GM21526 (cell line): ENCODE data around the gene OPA3.

ENCODE experiments used
- ATAC-seq: cut with Tn5 transposase; IDR thresholded peaks from one replicate; pipeline ENCODE4 v1.9.1; 2021; ENCODE audit warnings: moderate library complexity; ENCODE audit not compliant: unreplicated experiment, low FRiP score

Gene OPA3

DNA sequence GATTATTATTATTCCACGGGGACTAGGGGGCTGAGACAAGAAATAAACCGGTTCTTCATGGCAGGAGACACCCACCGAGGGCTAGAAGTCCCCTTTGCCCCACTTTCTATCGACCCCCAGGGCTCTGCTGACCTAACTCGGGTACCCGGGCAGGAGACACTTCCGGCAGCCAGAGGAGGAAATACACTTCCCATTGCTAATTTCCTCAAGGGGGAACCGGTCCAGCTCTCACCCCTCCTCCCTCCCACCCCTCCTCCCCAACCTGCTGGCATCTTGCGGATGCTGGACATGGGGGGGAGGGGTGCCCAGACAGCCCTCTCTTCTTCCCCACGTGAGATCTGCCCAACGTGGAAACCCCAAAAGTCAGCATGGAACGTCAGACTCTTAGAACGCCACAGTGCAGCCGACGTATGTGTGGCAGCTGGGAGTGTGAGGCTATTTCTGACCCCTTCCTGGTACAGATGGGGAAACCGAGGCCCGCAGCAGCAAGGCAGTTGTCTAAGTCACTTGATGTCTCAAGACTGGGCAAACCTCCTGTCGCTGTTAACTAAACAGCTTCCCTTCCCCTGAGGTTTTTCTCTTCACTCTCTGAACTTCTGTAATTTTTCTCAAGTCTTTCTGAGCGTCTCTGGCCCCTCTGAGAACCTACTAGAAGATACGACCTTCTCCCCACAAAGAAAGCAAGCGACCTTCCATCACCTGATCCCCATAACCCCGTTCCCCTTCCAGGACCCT lies 13.8 kb upstream of the OPA3 start:
- no peak for ATAC-seq

DNA sequence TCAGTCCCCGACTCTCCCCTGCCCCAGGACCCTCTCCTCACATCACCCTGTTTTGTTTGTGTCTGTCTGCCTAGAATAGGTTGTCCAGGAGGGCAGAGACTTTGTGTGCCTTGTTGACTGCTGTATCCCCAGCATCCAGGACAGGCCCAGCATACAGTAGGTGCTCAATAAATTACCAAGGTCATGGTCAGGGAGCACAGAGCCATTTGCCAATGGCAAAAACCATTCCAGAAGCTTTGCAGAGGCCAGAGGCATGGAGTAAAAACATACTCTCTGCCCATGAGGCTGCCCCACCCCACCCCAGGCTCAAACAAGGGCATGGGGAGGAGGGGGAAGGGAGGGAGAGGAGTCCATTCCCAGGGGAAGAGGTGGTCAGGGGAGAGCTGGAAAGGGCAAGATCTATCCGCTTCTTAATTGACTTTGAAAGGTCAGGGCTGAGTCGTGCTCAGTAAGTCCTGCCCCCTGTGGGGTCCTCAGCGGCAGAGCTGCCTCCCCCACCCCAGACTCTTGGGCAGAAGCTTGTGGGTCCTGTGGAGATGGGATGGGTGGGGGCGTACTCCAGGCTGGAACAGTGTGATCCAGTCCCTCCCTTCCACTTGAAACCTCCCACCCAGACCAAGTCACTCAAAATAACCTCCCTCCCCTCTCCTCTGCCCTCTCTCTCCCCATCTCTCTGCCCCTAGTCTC lies 13.0 kb upstream of the OPA3 start:
- no peak for ATAC-seq

DNA sequence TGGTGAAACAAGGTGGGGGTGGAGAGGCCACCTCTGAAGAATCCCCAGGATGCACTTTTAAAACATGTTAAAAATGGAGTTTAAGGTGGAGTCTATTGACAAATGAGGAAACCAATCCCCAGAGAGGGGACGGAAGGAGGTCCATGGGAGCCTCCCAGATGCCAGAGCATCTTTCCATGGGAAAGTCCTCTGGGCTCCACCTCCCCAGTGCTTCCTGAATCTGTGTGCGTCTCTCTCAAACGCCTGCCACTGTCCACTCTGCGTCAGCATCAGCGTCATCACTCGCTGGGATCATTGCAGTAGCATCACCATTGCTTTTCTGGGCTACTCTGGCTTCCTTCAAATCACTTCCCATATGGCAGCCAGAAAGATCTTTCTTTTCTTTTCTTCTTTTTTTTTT lies 11.2 kb upstream of the OPA3 start:
- no peak for ATAC-seq

DNA sequence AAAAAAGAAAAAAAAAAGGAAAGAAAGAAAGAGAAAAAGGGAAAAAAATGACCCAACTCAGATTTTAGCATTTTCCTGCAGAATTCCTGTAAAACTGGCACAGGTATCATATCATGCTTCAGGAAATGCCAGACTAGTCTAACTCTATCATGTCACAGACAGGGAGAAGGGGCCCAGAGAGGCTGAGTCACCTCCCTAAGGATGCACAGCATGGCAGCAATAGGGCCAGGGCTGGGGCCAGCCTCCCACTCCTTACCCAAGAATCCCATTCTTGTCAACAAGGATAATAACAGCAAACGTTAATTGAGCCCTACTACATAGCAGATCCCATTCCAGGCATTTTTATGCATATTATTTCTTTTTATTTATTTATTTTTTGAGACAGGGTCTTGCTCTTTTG lies 8.9 kb upstream of the OPA3 start:
- no peak for ATAC-seq

DNA sequence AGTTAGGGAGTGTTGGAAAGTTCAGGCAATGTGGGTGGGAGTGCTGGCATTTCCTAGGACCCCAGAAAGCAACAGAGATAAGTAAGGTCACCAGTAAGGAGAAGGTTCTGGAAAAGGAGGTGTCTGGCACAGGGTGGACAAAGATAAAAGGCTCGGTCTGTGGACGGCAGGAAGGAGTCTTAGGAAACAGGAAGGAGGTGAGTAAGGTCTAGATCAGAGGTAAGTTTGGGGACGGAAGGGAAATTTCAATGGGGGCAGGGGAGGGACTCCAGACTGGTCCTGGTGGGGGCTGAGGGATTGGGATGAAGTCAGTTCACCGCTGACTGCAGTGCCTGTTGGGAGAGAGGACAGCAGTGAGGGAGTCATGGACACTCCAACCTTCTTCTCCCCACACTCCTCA lies 7.8 kb upstream of the OPA3 start:
- ATAC-seq: no peak

DNA sequence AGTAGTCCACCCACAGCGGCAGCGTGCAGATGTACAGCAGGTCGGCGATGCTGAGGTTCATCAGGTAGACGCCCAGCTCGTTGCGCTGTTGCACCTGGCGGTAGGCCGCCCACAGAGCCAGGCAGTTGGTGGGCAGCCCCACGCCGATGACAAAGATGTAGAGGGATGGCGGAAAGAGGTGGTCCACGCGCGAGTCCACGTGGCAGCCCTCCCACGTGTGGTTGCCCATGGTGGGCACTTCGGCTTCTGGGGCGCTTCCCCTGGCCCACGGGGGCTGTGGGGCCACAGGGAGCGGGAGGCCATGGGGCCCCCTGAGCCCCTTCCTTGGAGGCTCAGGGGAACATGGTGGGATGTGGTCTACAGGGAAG lies 7.0 kb upstream of the OPA3 start:
- ATAC-seq: no peak

DNA sequence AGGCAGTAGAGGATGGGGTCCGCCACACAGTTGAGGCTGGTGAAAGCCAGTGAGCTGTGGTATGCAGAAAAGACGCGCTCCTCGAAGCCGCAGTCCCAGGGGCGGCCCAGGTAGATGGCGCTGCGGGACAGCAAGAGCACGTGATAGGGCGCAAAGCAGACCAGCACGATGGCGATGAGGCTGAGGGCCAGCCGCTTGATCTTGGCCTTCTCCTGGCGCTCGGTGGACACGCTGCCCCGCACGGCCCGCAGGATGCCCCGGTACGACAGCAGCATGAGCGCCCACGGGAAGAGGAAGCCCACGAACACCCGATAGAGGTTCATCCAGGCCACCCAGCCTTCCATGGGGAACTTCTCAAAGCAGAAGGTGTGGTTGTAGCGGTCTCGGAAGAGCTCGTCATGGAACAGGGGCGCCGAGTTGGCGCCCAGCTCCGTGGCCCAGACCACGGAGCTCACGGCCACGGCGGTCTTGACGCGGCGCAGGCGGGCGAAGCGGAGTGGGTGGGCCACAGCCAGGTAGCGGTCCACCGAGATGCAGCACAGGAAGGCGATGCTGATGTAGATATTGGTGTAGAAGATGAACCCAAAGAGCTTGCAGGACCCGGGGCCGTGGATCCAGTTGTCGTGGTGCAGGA lies 6.5 kb upstream of the OPA3 start:
- no peak for ATAC-seq

DNA sequence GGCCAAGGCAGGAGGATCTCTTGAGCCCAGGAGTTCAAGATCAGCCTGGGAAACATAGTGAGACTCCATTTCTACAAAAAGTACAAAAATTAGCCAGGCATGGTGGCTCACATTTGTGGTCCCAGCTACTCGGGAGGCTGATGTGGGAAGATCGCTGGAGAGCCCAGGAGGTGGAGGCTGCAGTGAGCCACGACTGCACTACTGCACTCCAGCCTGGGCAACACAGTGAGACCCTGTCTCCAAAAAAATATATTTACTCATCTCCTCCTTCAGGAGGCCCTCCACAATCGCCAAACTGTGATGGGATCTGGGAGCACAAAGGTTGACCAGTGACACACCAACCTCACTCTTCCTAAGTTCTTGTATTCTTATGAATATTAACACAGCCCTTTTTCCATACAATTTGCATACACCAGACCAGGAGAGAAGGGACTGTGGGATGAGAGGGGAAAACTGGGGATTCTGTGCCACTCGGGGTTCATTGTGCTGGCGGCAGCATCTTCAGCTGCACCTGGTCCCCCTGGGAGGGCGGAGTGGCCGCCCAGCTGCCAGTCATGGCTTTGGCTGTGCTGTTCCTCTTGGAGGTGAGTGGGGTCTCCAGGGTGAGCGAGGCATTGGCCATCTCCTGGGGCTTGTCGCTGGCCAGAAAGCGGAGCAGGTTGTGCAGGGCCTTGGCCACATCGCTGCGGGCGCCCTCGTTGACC lies 5.8 kb upstream of the OPA3 start:
- ATAC-seq: no peak

DNA sequence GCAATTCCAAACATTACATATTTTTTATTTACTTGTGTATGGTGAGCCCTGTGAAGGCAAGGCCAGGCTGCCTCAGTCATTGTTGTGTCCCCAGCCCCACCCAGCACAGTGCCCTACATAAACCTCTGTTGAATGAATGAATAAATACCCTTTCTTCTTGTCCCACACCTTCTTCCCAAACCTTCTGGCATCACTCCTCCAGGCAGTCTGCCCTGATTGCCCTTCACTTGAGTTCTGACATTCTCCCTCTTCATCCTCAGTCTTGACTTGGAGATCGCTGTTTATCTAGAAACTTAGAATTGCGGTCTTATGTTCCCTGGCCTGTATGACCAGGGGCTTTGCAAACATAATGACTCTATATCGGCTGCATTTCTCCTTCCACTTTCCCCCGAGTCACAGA lies 5.2 kb upstream of the OPA3 start:
- ATAC-seq: no peak

DNA sequence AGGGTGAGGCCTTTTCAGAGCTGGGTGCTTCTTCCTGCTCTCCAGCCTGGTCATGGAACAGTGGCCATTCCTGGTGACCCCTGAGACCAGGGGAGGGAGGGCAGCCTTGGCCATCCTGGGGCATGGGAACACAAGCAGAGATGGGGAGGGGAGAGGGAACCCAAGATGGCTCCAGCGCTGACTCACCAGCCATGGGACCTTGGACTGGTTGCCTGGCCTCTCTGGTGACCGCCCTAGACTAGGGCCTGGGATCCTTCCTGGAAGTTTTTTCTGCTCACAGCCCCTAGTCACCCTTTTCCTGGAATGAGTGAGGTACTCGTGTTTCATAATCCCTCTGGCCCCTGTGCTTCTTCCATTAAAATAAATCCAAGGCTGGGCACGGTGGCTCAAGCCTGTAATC lies 3.3 kb upstream of the OPA3 start:
- no peak for ATAC-seq

DNA sequence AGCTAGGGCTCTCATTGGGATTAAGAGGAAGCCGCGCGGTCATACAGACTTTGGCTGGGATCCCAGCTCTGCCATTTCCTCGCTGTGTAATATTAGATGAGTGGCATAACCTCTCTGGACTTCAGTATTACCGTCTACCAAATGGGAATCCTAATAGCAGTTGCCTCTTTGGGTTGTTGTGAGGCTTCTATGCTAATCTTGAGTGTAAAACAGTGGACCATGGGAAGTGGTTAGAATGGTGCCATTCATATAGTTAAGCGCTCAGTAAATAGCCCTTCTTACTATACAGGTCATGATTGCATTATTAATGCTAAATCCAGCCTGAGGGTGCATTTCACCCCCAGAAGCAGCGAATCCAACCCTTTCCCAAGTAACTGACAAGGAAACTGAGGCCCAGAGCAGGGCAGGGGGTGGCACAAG lies 566 bp upstream of the OPA3 start:
- no peak for ATAC-seq

DNA sequence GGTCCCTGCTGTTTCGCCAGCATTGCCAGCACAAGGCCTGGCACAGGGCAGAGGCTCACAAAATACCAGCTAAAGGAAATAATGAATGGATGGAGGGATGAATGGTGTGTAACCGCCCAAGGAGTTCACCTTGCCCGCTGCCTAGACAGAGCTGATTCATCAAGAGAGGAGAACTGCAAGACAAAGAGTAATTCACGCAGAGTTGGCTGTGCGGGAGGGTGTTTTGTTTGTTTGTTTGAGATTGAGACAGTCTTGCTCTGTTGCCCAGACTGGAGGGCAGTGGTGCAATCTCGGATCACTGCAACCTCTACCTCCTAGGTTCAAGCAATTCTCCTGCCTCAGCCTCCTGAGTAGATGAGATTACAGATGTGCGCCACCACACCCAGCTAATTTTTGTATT lies 3.0 kb downstream of the OPA3 start:
- no peak for ATAC-seq

DNA sequence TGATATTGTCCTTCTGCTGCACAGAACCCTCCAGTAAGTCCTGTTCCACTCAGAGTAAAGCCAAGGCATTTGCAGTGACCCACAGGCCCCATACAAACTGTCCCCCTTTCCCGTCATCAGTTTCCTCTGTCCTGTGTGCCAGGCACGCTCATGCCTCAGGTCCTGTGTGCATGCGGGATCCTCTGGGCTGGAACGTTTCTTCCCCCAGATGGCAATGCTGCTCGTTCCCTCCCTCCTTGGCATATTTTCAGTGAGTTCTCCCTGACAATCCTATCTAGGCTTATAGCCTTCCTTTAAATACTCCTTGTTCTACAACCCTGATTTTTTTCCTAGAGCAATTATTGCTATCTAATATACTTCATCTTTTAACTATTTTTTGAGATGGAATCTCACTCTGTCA lies 5.7 kb downstream of the OPA3 start:
- ATAC-seq: no peak

DNA sequence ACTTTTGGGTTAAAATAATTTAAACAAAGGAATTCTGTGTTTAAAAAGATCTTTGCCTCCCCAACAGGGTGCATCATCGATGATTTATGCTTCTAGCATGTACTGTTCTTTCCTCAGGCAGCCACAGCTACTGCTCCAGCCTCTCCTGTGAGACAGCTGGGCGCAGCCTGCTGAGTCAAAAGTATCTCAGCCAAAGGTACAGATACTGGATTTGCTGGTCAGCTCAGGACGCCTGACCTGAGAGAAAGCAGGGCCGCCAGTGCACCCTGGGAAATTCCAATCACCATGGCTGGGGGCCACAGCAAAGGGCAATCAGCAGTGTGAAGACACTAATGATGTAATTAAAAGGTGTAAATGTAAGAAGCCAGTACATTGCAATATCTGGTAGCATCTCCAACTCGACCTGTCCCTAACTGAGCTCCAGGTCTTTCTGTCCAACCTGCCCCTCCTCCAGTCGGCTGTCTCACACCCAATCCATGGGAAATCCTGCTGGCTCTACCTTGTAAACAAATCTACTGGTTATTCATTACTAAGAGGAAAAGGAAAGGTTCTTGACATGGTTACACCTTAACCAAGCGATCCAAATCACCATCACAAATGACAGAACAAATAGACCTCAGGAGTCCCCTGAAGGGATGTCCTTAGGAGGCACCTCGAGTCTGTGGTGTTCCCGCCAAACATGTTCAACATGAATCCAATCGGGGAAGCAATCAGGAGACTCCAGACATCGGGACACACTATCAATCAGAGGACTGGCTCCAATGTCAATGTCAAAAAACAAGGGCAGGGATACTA lies 7.3 kb downstream of the OPA3 start:
- no peak for ATAC-seq

DNA sequence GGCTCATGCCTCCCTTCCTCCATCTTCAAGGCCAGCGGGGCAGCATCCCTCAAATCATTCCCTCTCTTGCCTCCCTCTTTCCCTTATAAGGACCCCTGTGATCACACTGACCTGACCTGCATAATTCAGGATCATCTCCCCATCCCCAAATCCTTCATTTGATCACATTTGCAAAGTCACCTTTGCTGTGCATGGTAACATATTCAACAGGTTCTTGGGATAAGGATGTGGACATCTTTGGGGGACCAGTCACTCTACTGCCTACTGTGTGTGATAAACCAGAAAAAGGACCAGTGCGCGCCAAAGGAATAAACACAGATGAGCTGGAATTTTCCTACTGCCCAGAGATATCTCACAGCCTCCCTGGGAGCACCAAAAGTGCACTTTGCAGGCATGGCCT lies 7.9 kb downstream of the OPA3 start:
- ATAC-seq: no peak

DNA sequence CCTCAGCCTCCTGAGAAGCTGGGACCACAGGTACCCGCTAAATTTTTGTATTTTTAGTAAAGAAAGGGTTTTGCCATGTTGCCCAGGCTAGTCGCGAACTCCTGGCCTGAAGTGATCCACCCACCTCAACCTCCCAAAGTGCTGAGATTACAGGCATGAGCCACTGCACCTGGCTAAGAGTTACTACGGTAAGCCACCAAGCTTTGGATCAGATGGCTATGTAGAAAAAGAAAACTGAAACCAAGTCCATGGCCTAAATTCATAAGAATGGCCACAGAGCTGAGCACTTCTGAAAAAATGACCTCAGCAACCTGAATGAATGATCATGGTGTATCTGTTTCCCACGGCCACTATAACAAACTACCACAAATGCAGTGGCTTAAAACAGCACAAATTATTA lies 9.4 kb downstream of the OPA3 start:
- no peak for ATAC-seq

DNA sequence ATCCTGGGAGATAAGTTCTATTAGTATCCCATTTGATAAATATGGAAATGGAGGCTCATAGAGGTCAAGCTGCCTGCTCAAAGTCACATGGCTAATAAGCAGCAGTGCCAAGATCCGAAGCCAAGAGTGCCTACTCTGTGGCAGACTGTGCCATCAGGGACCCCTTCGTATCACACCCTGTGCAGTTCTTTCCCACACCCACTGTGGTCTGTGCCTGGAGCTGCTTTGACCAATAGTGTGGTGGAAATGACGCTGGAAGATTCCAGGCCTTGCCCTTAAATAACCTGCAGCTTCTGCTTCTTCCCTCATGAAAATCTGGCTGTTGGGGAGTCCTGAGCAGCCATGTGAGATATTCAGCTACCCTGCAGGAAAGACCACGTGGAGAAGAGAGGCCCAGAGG lies 10.1 kb downstream of the OPA3 start:
- ATAC-seq: no peak

DNA sequence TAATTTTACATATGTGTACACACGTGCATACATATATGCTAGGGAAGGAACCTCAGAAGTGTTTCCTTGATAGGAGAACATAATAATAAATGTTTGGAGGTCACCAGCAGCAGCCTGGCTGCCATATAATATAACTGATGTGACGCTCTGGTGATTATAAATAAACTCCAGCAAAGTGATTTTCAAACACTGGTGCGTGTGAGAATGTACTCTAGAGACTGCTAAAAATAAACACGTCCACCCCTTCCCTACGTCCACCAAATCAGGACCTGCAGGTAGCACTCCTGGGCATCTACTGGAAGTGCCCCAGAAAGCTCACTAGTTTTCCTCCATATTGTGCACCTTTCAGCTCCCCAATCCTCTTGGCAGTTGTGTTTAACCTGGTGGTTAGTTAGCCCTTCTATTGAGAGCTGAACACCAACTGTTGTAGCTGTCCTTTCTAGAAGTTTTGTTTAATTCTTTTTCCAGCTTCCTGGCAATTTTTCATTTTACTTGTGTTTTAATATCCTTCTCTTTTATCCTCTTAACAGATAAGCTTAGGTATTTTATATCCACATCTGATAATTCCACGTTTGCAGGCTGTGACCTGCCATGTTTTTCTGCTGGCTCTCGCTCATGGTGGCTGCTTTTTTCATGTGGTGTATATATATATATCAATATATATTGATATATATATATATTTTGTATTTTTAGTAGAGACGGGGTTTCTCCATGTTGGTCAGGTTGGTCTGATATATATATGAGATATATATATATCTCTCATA lies 13.0 kb downstream of the OPA3 start:
- no peak for ATAC-seq

DNA sequence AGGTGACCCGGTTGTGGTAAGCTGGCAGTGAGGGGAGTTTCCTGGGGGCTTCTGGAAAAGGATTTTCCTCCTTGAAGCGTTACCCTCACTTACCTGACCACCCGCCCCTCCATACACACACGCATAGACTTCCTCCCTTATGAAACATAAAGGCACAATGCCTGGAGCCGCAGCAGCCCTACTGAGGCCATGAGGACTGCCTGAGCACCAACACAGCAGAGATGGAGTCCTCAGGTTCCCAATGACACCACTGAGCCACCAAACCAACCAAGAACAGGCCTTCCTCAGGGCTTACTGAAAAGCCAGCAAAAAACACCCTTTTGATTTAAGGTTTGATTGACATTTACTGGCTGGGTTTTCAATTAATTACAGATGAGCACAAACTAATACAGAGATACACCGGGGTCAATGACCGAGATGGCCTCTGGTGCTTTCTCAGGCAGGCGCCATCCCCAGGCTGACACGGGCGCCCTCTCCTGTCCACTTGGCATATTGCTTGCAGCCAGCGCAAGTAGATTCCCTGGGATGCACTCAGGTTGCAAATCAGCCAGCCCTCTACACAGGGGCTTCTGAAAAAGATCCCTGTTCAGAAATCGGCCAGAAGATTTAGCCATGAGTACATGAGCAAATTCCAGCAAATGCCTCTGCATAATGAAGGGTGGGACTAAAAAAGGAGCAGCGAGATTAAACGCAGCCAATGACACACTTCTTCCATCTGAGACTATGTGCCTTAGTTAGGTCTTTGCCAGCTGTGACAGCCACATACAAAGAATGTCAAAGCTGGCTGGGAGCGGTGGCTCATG lies 14.8 kb downstream of the OPA3 start:
- ATAC-seq: no peak
